IPS-18a (cell line): ENCODE results near the gene SEL1L2.

Experiments used
- H3K27ac ChIP-seq: one replicate; pipeline ENCODE4 v1.5.1; 2013; ENCODE audit warnings: low read length
- H3K27me3 ChIP-seq: one replicate; pipeline ENCODE4 v1.6.1; 2013; ENCODE audit warnings: mild to moderate bottlenecking, low read length; ENCODE audit not compliant: control insufficient read depth, insufficient read depth
- H3K36me3 ChIP-seq: one replicate; pipeline ENCODE4 v1.6.1; 2013; ENCODE audit warnings: low read depth, low read length; ENCODE audit not compliant: control insufficient read depth
- H3K4me1 ChIP-seq: one replicate; pipeline ENCODE4 v1.6.1; 2013; ENCODE audit warnings: low read depth, low read length; ENCODE audit not compliant: control insufficient read depth
- H3K4me3 ChIP-seq: one replicate; pipeline ENCODE4 v1.5.1; 2013; ENCODE audit warnings: low read length
- H3K9ac ChIP-seq: one replicate; pipeline ENCODE4 v1.6.1; 2013; ENCODE audit warnings: mild to moderate bottlenecking, low read length, moderate library complexity
- H3K9me3 ChIP-seq: one replicate; pipeline ENCODE4 v1.6.1; 2013; ENCODE audit warnings: low read depth, low read length; ENCODE audit not compliant: control insufficient read depth

Gene SEL1L2

GRCh38 chr20:13929836-13930235 lies 60.6 kb downstream of the SEL1L2 start:
- Histone ChIP-seq H3K9me3 (no peaks in the 10 kb centered on the region), H3K4me3 (no peak overlapping the region), H3K9ac (no peak overlapping the region), H3K27me3 (no peaks in the 10 kb centered on the region), H3K4me1 (no peaks in the 10 kb centered on the region), H3K36me3 (no peaks in the 10 kb centered on the region), H3K27ac (no peak overlapping the region)

- no peak overlapping the region for H3K9ac ChIP-seq
- no peaks in the 10 kb centered on the region for H3K36me3 ChIP-seq
- no peaks in the 10 kb centered on the region for H3K9me3 ChIP-seq
- H3K4me3 ChIP-seq, result no peak overlapping the region
- H3K27ac ChIP-seq, result no peak overlapping the region
- H3K27me3 ChIP-seq, result no peaks in the 10 kb centered on the region
- no peaks in the 10 kb centered on the region for H3K4me1 ChIP-seq
Observed at GRCh38 chr20:13928901-13929300, 61.5 kb downstream of the SEL1L2 start.

- no peaks in the 10 kb centered on the region for H3K27me3 ChIP-seq
- H3K27ac ChIP-seq, result no peak overlapping the region
- no peaks in the 10 kb centered on the region for H3K36me3 ChIP-seq
- H3K4me1 ChIP-seq, result no peaks in the 10 kb centered on the region
- H3K4me3 ChIP-seq, result no peak overlapping the region
- no peaks in the 10 kb centered on the region for H3K9me3 ChIP-seq
- no peak overlapping the region for H3K9ac ChIP-seq
Observed at GRCh38 chr20:13927171-13927570, 63.2 kb downstream of the SEL1L2 start.

GRCh38 chr20:13922241-13922640 lies 68.2 kb downstream of the SEL1L2 start:
- Histone ChIP-seq H3K27me3 (no peaks in the 10 kb centered on the region), H3K36me3 (no peaks in the 10 kb centered on the region), H3K9me3 (no peaks in the 10 kb centered on the region), H3K27ac (no peak overlapping the region), H3K4me1 (no peaks in the 10 kb centered on the region), H3K9ac (no peak overlapping the region), H3K4me3 (no peak overlapping the region)

- H3K27me3 ChIP-seq, result no peaks in the 10 kb centered on the region
- H3K36me3 ChIP-seq, result no peaks in the 10 kb centered on the region
- H3K27ac ChIP-seq, result no peak overlapping the region
- no peaks in the 10 kb centered on the region for H3K9me3 ChIP-seq
- no peak overlapping the region for H3K4me3 ChIP-seq
- H3K4me1 ChIP-seq, result no peaks in the 10 kb centered on the region
- H3K9ac ChIP-seq, result no peak overlapping the region
Observed at GRCh38 chr20:13915284-13915683, 75.1 kb downstream of the SEL1L2 start.

- no peak overlapping the region for H3K27ac ChIP-seq
- H3K27me3 ChIP-seq, result no peaks in the 10 kb centered on the region
- H3K4me1 ChIP-seq, result no peaks in the 10 kb centered on the region
- H3K36me3 ChIP-seq, result no peaks in the 10 kb centered on the region
- H3K9me3 ChIP-seq, result no peaks in the 10 kb centered on the region
- H3K4me3 ChIP-seq, result no peak overlapping the region
- H3K9ac ChIP-seq, result no peak overlapping the region
Observed at GRCh38 chr20:13913572-13913971, 76.8 kb downstream of the SEL1L2 start.

GRCh38 chr20:13913131-13913530 lies 77.3 kb downstream of the SEL1L2 start:
- Histone ChIP-seq H3K27ac (no peak overlapping the region), H3K9ac (no peak overlapping the region), H3K36me3 (no peaks in the 10 kb centered on the region), H3K27me3 (no peaks in the 10 kb centered on the region), H3K4me1 (no peaks in the 10 kb centered on the region), H3K9me3 (no peaks in the 10 kb centered on the region), H3K4me3 (no peak overlapping the region)

GRCh38 chr20:13910492-13910891 lies 79.9 kb downstream of the SEL1L2 start:
- Histone ChIP-seq H3K4me1 (no peaks in the 10 kb centered on the region), H3K4me3 (no peak overlapping the region), H3K27ac (no peak overlapping the region), H3K9me3 (no peaks in the 10 kb centered on the region), H3K9ac (no peak overlapping the region), H3K36me3 (no peaks in the 10 kb centered on the region), H3K27me3 (no peaks in the 10 kb centered on the region)

- Histone ChIP-seq H3K36me3 (no peaks in the 10 kb centered on the region), H3K27ac (no peak overlapping the region), H3K9me3 (no peaks in the 10 kb centered on the region)
Observed at GRCh38 chr20:13909067-13909466, 81.3 kb downstream of the SEL1L2 start.

GRCh38 chr20:13904766-13905165 lies 85.6 kb downstream of the SEL1L2 start:
- no peaks in the 10 kb centered on the region for H3K27me3 ChIP-seq
- no peak overlapping the region for H3K9ac ChIP-seq
- no peak overlapping the region for H3K4me3 ChIP-seq
- no peaks in the 10 kb centered on the region for H3K36me3 ChIP-seq
- H3K9me3 ChIP-seq, result no peaks in the 10 kb centered on the region
- no peaks in the 10 kb centered on the region for H3K4me1 ChIP-seq
- no peak overlapping the region for H3K27ac ChIP-seq

More at GRCh38 chr20:13909067-13909466, 81.3 kb downstream of the SEL1L2 start:
- H3K27me3 ChIP-seq, result no peaks in the 10 kb centered on the region
- no peak overlapping the region for H3K9ac ChIP-seq
- no peak overlapping the region for H3K4me3 ChIP-seq
- H3K4me1 ChIP-seq, result no peaks in the 10 kb centered on the region

- no peak overlapping the region for H3K4me3 ChIP-seq
Observed at GRCh38 chr20:13900496-13900895, 89.9 kb downstream of the SEL1L2 start.

GRCh38 chr20:13898012-13898612 lies 92.3 kb downstream of the SEL1L2 start:
- no peaks in the 10 kb centered on the region for H3K36me3 ChIP-seq
- H3K4me3 ChIP-seq, result no peak overlapping the region
- no peaks in the 10 kb centered on the region for H3K27me3 ChIP-seq
- no peaks in the 10 kb centered on the region for H3K9me3 ChIP-seq
- no peak overlapping the region for H3K27ac ChIP-seq
- H3K4me1 ChIP-seq, result no peaks in the 10 kb centered on the region
- no peak overlapping the region for H3K9ac ChIP-seq

More at GRCh38 chr20:13900496-13900895, 89.9 kb downstream of the SEL1L2 start:
- Histone ChIP-seq H3K9me3 (no peaks in the 10 kb centered on the region), H3K36me3 (no peaks in the 10 kb centered on the region), H3K27ac (no peak overlapping the region), H3K4me1 (no peaks in the 10 kb centered on the region), H3K27me3 (no peaks in the 10 kb centered on the region), H3K9ac (no peak overlapping the region)
